H9 (cell line): Measurements from ENCODE around the gene LRP2BP. TPM values are rescaled to one million over a fixed set of nuclear protein-coding genes. Genes with fewer than 3 reads are reported as not detected.

Experiments used
- DNase-seq: peaks from one replicate; pipeline ENCODE4 v3.0.0-alpha.2; 2017
- H2AFZ ChIP-seq: one replicate; pipeline ENCODE4 v1.6.1; 2013; ENCODE audit warnings: mild to moderate bottlenecking, low read length, control low read depth, moderate library complexity
- H2AK5ac ChIP-seq: 2 replicates; pipeline ENCODE4 v1.6.1; 2013; ENCODE audit warnings: low read length, control low read depth, mixed read lengths; ENCODE audit not compliant: insufficient read length
- H2BK120ac ChIP-seq: one replicate; pipeline ENCODE4 v1.6.1; 2013; ENCODE audit warnings: low read depth, mild to moderate bottlenecking, low read length, control low read depth, inconsistent platforms; ENCODE audit not compliant: poor library complexity, severe bottlenecking
- H2BK12ac ChIP-seq: 2 replicates; pipeline ENCODE4 v1.6.1; 2013; ENCODE audit warnings: low read length, control low read depth, mixed read lengths, low read depth; ENCODE audit not compliant: insufficient read length
- H2BK15ac ChIP-seq: 2 replicates; pipeline ENCODE4 v1.6.1; 2013; ENCODE audit warnings: low read depth, low read length, control low read depth
- H2BK20ac ChIP-seq: one replicate; pipeline ENCODE4 v1.6.1; 2013; ENCODE audit warnings: low read depth, mild to moderate bottlenecking, low read length, control low read depth, inconsistent platforms; ENCODE audit not compliant: poor library complexity, severe bottlenecking
- H2BK5ac ChIP-seq: 2 replicates; pipeline ENCODE4 v1.6.1; 2013; ENCODE audit warnings: low read length, control low read depth, mixed read lengths; ENCODE audit not compliant: insufficient read length
- H3K14ac ChIP-seq: 2 replicates; pipeline ENCODE4 v1.6.1; 2013; ENCODE audit warnings: low read length, control low read depth; ENCODE audit not compliant: insufficient read depth
- H3K18ac ChIP-seq: 2 replicates; pipeline ENCODE4 v1.6.1; 2013; ENCODE audit warnings: low read depth, mild to moderate bottlenecking, mixed read lengths, low read length, control low read depth; ENCODE audit not compliant: insufficient read length
- H3K23ac ChIP-seq: 2 replicates; pipeline ENCODE4 v1.6.1; 2013; ENCODE audit warnings: low read length, control low read depth, mixed read lengths, low read depth; ENCODE audit not compliant: insufficient read length
- H3K23me2 ChIP-seq: 2 replicates; pipeline ENCODE4 v1.6.1; 2013; ENCODE audit warnings: low read depth, mild to moderate bottlenecking, mixed read lengths, low read length, control low read depth; ENCODE audit not compliant: insufficient read length, poor library complexity, severe bottlenecking
- H3K27ac ChIP-seq: 2 replicates; pipeline ENCODE4 v1.5.1; 2013; ENCODE audit warnings: low read length, control low read depth, mixed read lengths, low read depth; ENCODE audit not compliant: insufficient read length
- H3K27me3 ChIP-seq: 2 replicates; pipeline ENCODE4 v1.6.1; 2013; ENCODE audit warnings: low read length, control low read depth, inconsistent platforms; ENCODE audit not compliant: insufficient read depth
- H3K4ac ChIP-seq: 2 replicates; pipeline ENCODE4 v1.6.1; 2013; ENCODE audit warnings: low read depth, mild to moderate bottlenecking, control low read depth, inconsistent platforms, low read length, moderate library complexity
- H3K4me1 ChIP-seq: 2 replicates; pipeline ENCODE4 v1.6.1; 2013; ENCODE audit warnings: low read length, control low read depth, inconsistent platforms; ENCODE audit not compliant: insufficient read depth
- H3K4me2 ChIP-seq: 2 replicates; pipeline ENCODE4 v1.6.1; 2013; ENCODE audit warnings: low read length, control low read depth, mixed read lengths; ENCODE audit not compliant: insufficient read length, insufficient read depth
- H3K56ac ChIP-seq: 2 replicates; pipeline ENCODE4 v1.6.1; 2013; ENCODE audit warnings: low read depth, mild to moderate bottlenecking, mixed read lengths, low read length, control low read depth; ENCODE audit not compliant: insufficient read length
- H3K79me1 ChIP-seq: 2 replicates; pipeline ENCODE4 v1.6.1; 2013; ENCODE audit warnings: low read depth, mild to moderate bottlenecking, moderate library complexity, low read length, control low read depth, inconsistent platforms; ENCODE audit not compliant: insufficient read depth, poor library complexity, severe bottlenecking
- H3K79me2 ChIP-seq: 2 replicates; pipeline ENCODE4 v1.6.1; 2013; ENCODE audit warnings: low read length, control low read depth, inconsistent platforms; ENCODE audit not compliant: insufficient read depth
- H3K9ac ChIP-seq: 2 replicates; pipeline ENCODE4 v1.6.1; 2013; ENCODE audit warnings: low read length, control low read depth, mixed read lengths; ENCODE audit not compliant: insufficient read length; ENCODE audit errors: extremely low read depth
- H3K9me3 ChIP-seq: one replicate; pipeline ENCODE4 v1.6.1; 2013; ENCODE audit warnings: low read depth, low read length, inconsistent platforms; ENCODE audit not compliant: control insufficient read depth
- H3T11ph ChIP-seq: one replicate; pipeline ENCODE4 v1.6.1; 2013; ENCODE audit warnings: mild to moderate bottlenecking, low read length, control low read depth, inconsistent platforms
- H4K20me1 ChIP-seq: one replicate; pipeline ENCODE4 v1.6.1; 2013; ENCODE audit not compliant: control insufficient read depth, insufficient read length, insufficient read depth
- H4K5ac ChIP-seq: 2 replicates; pipeline ENCODE4 v1.6.1; 2013; ENCODE audit warnings: low read depth, mild to moderate bottlenecking, mixed read lengths, low read length, control low read depth; ENCODE audit not compliant: insufficient read length
- H4K8ac ChIP-seq: replicated peaks from 2 replicates; pipeline ENCODE4 v1.6.1; 2013; ENCODE audit warnings: low read length, control low read depth, mixed read lengths, low read depth; ENCODE audit not compliant: insufficient read length
- H4K91ac ChIP-seq: 2 replicates; pipeline ENCODE4 v1.6.1; 2013; ENCODE audit warnings: low read depth, mild to moderate bottlenecking, moderate library complexity, mixed read lengths, low read length, control low read depth; ENCODE audit not compliant: insufficient read length
- H3K27ac Mint-ChIP-seq, 3 experiments: 2 replicates in 2 of 3; 3 replicates in 1 of 3; pipeline ENCODE4 v1.8.0; 2020 to 2021; ENCODE audit warnings: mixed read lengths in 3 of 3, mild to moderate bottlenecking in 1 of 3, moderate library complexity in 1 of 3
- H3K27me3 Mint-ChIP-seq: 2 replicates; pipeline ENCODE4 v1.8.0; 2021; ENCODE audit warnings: low read depth, mild to moderate bottlenecking, moderate library complexity, mixed read lengths
- H3K36me3 Mint-ChIP-seq, 3 experiments: 2 replicates in 2 of 3; 3 replicates in 1 of 3; pipeline ENCODE4 v1.8.0; 2020 to 2021; ENCODE audit warnings: low read depth in 3 of 3, mixed read lengths in 3 of 3; ENCODE audit not compliant: insufficient read depth in 1 of 3
- H3K4me1 Mint-ChIP-seq, 2 experiments: 2 replicates each; pipeline ENCODE4 v1.8.0; 2020; ENCODE audit warnings: mixed read lengths in 2 of 2
- H3K4me3 Mint-ChIP-seq, 2 experiments: 2 replicates in 1 of 2; 3 replicates in 1 of 2; pipeline ENCODE4 v1.8.0; 2020 to 2021; ENCODE audit warnings: mild to moderate bottlenecking in 2 of 2, mixed read lengths in 2 of 2, moderate library complexity in 1 of 2
- H3K9me3 Mint-ChIP-seq, 2 experiments: 2 replicates in 1 of 2; 3 replicates in 1 of 2; pipeline ENCODE4 v1.8.0; 2020; ENCODE audit warnings: mild to moderate bottlenecking in 2 of 2, mixed read lengths in 2 of 2, moderate library complexity in 1 of 2
- WGBS: extraction: QIAGEN DNeasy Blood & Tissue Kit; methylation state at CpG from one replicate; pipeline ENCODE4 v1.1.7; 2013; ENCODE audit warnings: missing lambda C conversion rate, low lambda C conversion rate, mixed read lengths; ENCODE audit not compliant: insufficient read length; ENCODE audit errors: extremely low coverage; 5-methylcytosine and 5-hydroxymethylcytosine counted together
- total RNA-seq: library from RNA; stranded (reverse); gene quantifications from 2 replicates; pipeline ENCODE4 v1.2.1, GENCODE V29; 2021
- TF ChIP-seq, protein P1 (sequence below): fragments of 200-600 bp; sonication (generic); conservative IDR thresholded peaks from 3 replicates; pipeline ENCODE4 v1.8.0; 2021; ENCODE audit warnings: antibody characterized with exemption, mild to moderate bottlenecking

Gene LRP2BP
- total RNA-seq, 1 experiment from 2014 or later: 0.46 TPM

DNA sequence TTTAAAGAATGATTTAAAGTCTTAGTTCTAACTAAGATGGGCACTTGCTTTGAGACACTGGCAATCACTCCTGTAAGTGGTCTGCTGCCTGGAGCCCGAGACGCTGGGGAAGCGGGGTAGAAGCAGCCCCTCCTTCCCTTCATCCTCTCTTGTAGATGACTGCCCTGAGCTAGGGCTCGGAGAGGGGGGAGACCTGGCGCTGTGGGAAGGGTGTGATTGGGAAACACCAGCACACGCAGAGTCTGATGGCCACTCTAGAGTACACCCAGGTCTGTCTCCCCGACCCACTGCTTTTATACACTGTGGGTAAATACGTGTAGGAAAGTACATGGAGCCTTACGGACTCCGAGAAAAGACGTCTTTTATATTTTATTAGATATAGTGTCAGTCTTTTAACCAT, 24.0 kb downstream of the LRP2BP start:
- DNase-seq: no peak
- Histone ChIP-seq H3K23ac (no peak overlapping the region), H3K4me2 (no peak overlapping the region), H2BK120ac (no peak overlapping the region), H4K20me1 (no peaks in the 10 kb centered on the region), H4K8ac (no peak overlapping the region), H2BK20ac (no peak overlapping the region), H4K5ac (no peak overlapping the region), H4K91ac (no peak overlapping the region), H3K4ac (no peak overlapping the region), H3K9me3 (no peaks in the 10 kb centered on the region), H3K14ac (no peak overlapping the region), H2BK5ac (no peak overlapping the region), H3K4me1 (no peaks in the 10 kb centered on the region; the same call in 1 of the 2 replicates), H3T11ph (no peak overlapping the region), H3K27me3 (no peaks in the 10 kb centered on the region), H2AK5ac (no peak overlapping the region), H3K18ac (no peak overlapping the region), H3K27ac (no peak overlapping the region), H2BK15ac (no peak overlapping the region), H3K79me1 (no peaks in the 10 kb centered on the region), H2AFZ (no peak overlapping the region), H3K9ac (no peak overlapping the region), H3K23me2 (no peaks in the 10 kb centered on the region), H3K79me2 (no peaks in the 10 kb centered on the region), H3K56ac (no peak overlapping the region), H2BK12ac (no peak overlapping the region)
- TF ChIP-seq, protein P1, sequence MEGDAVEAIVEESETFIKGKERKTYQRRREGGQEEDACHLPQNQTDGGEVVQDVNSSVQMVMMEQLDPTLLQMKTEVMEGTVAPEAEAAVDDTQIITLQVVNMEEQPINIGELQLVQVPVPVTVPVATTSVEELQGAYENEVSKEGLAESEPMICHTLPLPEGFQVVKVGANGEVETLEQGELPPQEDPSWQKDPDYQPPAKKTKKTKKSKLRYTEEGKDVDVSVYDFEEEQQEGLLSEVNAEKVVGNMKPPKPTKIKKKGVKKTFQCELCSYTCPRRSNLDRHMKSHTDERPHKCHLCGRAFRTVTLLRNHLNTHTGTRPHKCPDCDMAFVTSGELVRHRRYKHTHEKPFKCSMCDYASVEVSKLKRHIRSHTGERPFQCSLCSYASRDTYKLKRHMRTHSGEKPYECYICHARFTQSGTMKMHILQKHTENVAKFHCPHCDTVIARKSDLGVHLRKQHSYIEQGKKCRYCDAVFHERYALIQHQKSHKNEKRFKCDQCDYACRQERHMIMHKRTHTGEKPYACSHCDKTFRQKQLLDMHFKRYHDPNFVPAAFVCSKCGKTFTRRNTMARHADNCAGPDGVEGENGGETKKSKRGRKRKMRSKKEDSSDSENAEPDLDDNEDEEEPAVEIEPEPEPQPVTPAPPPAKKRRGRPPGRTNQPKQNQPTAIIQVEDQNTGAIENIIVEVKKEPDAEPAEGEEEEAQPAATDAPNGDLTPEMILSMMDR: no peak
- Mint-ChIP-seq H3K9me3 (no peaks in the 10 kb centered on the region), H3K27ac (no peak overlapping the region), H3K4me3 (no peak overlapping the region), H3K27me3 (no peaks in the 10 kb centered on the region), H3K36me3 (peaks cover 1 to 13% (median 10%) of the 10 kb centered on the region in 3 experiments; a peak in 4 of 7 replicates), H3K4me1 (peaks cover 7 to 10% of the 10 kb centered on the region in 2 experiments; a peak in 3 of 4 replicates)
- no CpG with 5 or more reads among the region's 11 CpGs for WGBS
